GM12874 (cell line): ENCODE measurements around the gene CDK6.

ENCODE experiments used
- TF ChIP-seq, protein P1 (sequence below): IDR thresholded peaks from 2 replicates; pipeline ENCODE4 v1.5.1; 2011; ENCODE audit warnings: low read depth, mild to moderate bottlenecking, control low read depth, low read length, moderate library complexity; ENCODE audit not compliant: insufficient read depth

CDK6 gene

GRCh38 chr7:92785923-92786322, 50.5 kb downstream of the CDK6 start:
- TF ChIP-seq, protein P1, sequence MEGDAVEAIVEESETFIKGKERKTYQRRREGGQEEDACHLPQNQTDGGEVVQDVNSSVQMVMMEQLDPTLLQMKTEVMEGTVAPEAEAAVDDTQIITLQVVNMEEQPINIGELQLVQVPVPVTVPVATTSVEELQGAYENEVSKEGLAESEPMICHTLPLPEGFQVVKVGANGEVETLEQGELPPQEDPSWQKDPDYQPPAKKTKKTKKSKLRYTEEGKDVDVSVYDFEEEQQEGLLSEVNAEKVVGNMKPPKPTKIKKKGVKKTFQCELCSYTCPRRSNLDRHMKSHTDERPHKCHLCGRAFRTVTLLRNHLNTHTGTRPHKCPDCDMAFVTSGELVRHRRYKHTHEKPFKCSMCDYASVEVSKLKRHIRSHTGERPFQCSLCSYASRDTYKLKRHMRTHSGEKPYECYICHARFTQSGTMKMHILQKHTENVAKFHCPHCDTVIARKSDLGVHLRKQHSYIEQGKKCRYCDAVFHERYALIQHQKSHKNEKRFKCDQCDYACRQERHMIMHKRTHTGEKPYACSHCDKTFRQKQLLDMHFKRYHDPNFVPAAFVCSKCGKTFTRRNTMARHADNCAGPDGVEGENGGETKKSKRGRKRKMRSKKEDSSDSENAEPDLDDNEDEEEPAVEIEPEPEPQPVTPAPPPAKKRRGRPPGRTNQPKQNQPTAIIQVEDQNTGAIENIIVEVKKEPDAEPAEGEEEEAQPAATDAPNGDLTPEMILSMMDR, result no peak

DNA sequence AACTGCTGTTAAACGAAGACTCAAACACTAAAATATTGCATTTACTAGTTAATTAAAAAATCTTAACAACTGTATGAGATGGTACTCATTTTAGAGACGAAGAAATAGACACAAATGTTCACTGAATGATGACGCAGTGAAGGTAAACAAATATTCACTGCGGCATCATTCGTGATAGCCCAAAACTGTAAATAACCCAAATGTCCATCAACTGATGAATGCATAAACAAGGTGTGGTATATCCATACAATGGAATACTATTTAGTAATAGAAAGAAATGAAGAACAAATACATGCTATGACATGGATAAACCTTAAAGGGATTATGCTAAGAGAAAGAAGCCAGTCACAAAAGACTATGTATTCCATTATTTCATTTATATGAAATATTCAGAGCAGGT, 51.4 kb downstream of the CDK6 start:
- TF ChIP-seq, protein P1, result no peak

DNA sequence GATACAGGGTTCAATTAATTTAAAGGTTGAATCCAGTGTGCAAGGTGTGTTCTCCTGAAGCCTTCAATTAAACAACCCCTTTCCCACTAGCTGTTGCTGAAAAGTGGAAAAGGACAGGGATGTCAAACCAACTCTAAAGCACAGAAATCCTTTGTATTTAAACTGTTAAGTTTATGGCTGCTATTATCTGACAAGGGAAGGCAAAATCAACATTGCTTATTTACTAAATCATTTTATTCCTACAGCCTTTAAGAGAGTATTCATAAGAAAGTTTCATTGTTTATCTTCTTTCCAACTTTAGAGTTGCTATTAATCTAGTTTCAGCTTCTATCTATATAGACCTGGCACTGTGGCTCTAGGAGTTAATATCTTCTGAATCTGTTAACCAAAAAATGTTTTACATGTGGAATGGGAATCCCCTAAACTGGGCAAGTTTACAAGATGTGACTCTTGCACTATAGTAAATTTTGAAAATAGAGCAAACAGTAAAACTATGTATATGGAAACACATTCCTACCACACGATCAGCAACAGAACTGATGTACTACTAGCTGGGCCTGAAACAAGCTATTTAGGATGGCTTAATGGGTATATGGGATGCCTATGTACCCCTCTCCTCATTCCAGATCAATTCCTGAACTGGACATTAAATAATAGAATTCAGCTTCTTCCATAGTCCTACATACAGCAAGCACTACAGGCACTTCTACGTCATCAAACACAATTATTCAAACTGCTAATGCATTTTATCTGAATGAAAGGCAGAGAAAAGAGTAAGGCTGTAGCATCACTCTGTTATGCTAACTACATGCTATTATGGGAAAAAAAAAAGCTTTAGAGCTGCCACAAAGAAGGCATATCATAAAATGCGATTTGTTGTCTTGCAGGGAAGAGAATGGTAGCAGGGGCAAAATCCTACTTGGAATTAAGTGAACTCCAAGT, 52.8 kb downstream of the CDK6 start:
- TF ChIP-seq, protein P1, result no peak

DNA sequence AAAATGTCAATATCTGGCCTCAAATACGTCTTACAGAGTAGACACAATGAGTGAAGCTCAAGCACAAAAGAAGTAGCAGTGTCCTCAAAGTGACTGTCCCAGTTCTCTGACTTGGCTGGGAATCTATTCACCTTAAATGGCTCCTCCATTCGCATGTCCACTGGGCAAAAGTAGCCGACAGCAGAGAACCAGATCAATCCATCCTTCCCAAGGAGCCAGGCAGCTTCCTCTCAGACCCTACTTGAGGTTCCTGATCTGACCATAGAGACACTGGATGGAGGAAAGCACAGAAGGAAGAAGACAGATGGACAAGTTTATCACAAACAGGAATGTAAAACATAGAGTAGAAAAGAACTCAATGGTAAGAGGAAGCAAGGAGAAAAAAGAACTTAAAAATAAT, 53.5 kb downstream of the CDK6 start:
- TF ChIP-seq, protein P1, result no peak

GRCh38 chr7:92782236-92782635, 54.1 kb downstream of the CDK6 start:
- TF ChIP-seq, protein P1, result no peak

DNA sequence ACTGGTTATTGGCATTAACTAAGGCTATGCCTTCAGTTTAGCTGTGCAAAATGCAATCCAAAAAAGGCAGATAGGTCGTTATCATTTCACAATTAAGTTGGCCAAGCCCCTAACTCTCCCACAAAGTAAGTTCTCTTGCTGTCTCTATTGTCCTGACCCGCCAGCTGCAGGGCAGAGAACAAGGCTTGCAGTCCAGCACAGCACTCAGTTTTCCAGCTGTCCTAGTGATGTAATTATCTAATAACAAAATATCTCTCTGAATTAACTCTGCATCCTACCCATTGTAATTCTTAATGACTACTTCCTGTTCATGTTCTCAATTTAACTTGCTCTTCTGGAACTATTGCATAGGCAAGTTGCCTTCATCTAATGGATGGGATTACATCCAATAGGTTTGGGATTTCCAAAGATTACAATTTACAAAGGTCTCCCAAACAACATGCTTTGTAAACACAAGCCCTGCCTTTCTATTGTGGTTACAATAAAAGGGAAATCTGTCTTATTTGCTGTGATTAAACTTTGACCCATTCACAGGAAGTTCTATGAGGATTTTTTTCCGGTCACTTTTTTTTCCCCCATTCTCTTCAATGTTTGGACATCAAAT, 55.2 kb downstream of the CDK6 start:
- TF ChIP-seq, protein P1, result no peak

- TF ChIP-seq, protein P1, result no peak
Measured at GRCh38 chr7:92778972-92779371, 57.4 kb downstream of the CDK6 start.
